ENCODE data around the gene CMSS1. TPM values are rescaled to one million over a fixed set of nuclear protein-coding genes. Genes with fewer than 3 reads are reported as not detected.

Gene CMSS1
- total RNA-seq, 1 experiment from 2014 or later = 41.6 TPM

GRCh38 chr3:100124201-100124761 is 306.6 kb downstream of the CMSS1 start:
- Histone ChIP-seq H3K27me3 (ENCODE audit: low read length) (no peaks in the 10 kb centered on the region), H3K4me2 (ENCODE audit: low read depth, low read length, poor library complexity, severe bottlenecking) (no peak overlapping the region), H4K20me1 (ENCODE audit: insufficient read depth, low read depth, low read length) (no peaks in the 10 kb centered on the region), H3K27ac (ENCODE audit: low read length) (no peak overlapping the region), H3K4me3 (ENCODE audit: low read length) (no peak overlapping the region), H3K36me3 (ENCODE audit: insufficient read depth, low read length) (no peaks in the 10 kb centered on the region), H3K9me2 (replicated peaks; ENCODE audit: insufficient read depth, low read length) (no peaks in the 10 kb centered on the region), H3K9ac (ENCODE audit: low read length) (no peak overlapping the region), H2AFZ (ENCODE audit: low read length) (no peak overlapping the region), H3K79me2 (ENCODE audit: low read length) (0 out of 2 replicates have a peak, but pooled peaks cover 4% of the 10 kb centered on the region), H3K4me1 (ENCODE audit: low read length) (peaks cover 4% of the 10 kb centered on the region), H3K9me3 (ENCODE audit: low read length) (no peaks in the 10 kb centered on the region)
- DNase-seq = no peak

DNA sequence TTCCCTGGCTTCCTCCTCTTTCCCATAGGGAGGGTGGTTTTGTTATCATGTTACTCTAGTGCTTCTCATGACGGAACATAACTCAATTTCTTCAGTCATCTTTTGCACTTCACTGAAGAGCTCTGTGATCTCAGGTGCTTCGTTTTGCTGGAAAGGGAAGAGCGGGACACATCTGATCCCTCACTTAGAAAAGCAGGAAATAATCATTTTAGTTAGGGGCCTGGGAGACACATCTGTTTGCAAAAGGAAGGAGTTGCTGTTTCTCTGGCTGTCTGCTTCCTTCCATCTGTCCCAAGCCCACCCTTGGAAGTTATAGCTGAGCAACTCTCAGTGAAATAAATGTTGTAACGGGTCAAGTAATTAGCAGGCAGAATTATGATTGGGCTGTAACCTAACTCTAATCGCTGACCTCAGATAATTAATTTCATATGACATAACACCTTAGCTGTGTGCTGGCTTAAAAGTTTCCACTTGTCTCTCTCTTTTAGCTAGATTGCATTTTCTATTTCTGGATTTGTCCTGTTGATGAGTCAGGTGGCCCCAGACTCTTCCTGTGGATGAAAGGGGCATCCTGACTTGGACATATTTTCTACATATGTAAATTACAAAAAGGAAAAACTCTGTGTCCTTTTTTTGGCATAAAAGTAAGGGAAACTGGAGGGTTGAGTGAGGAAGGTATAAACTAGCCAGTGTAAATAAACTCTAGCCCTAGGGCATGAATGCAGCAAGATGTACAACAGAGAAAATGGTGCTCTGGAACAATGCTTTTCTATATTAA is 307.7 kb downstream of the CMSS1 start:
- Histone ChIP-seq H4K20me1 (ENCODE audit: insufficient read depth, low read depth, low read length) (no peaks in the 10 kb centered on the region), H3K9ac (ENCODE audit: low read length) (no peak overlapping the region), H3K79me2 (ENCODE audit: low read length) (0 out of 2 replicates have a peak, but pooled peaks cover 3% of the 10 kb centered on the region), H3K4me3 (ENCODE audit: low read length) (no peak overlapping the region), H2AFZ (ENCODE audit: low read length) (no peak overlapping the region), H3K4me2 (ENCODE audit: low read depth, low read length, poor library complexity, severe bottlenecking) (no peak overlapping the region), H3K9me3 (ENCODE audit: low read length) (no peaks in the 10 kb centered on the region), H3K27ac (ENCODE audit: low read length) (no peak overlapping the region), H3K27me3 (ENCODE audit: low read length) (no peaks in the 10 kb centered on the region), H3K36me3 (ENCODE audit: insufficient read depth, low read length) (no peaks in the 10 kb centered on the region), H3K9me2 (replicated peaks; ENCODE audit: insufficient read depth, low read length) (no peaks in the 10 kb centered on the region), H3K4me1 (ENCODE audit: low read length) (peaks cover 13% of the 10 kb centered on the region)
- no peak for DNase-seq

DNA sequence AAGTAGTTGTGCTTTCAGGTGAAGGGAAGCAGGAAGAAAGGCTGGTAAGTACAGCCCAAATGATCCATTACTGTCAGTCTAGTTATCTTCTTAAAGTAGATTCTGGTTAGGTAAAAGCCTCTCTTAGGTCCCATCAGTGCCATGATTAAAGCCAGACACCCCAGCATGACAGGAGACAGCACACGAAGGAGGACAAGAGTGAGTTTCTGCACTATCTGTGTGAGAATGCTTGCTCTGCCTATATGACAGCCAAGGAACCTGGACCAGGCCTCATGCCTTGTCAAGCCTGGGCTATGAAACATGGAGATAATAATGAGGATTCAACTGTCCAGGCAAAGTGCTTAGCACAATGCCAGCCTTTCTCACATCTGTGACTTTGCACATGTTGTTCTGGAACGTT is 310.1 kb downstream of the CMSS1 start:
- Histone ChIP-seq H3K27ac (ENCODE audit: low read length) (no peak overlapping the region), H3K4me2 (ENCODE audit: low read depth, low read length, poor library complexity, severe bottlenecking) (no peak overlapping the region)
- DNase-seq = no peak

GRCh38 chr3:100128565-100128964 is 310.9 kb downstream of the CMSS1 start:
- Histone ChIP-seq H3K9me2 (replicated peaks; ENCODE audit: insufficient read depth, low read length) (no peaks in the 10 kb centered on the region), H2AFZ (ENCODE audit: low read length) (no peak overlapping the region), H3K27ac (ENCODE audit: low read length) (no peak overlapping the region), H3K4me2 (ENCODE audit: low read depth, low read length, poor library complexity, severe bottlenecking) (no peak overlapping the region), H3K79me2 (ENCODE audit: low read length) (no peaks in the 10 kb centered on the region), H3K9ac (ENCODE audit: low read length) (no peak overlapping the region), H4K20me1 (ENCODE audit: insufficient read depth, low read depth, low read length) (no peaks in the 10 kb centered on the region), H3K4me3 (ENCODE audit: low read length) (no peak overlapping the region), H3K4me1 (ENCODE audit: low read length) (peaks cover 13% of the 10 kb centered on the region), H3K9me3 (ENCODE audit: low read length) (no peaks in the 10 kb centered on the region), H3K36me3 (ENCODE audit: insufficient read depth, low read length) (no peaks in the 10 kb centered on the region), H3K27me3 (ENCODE audit: low read length) (no peaks in the 10 kb centered on the region)
- DNase-seq = no peak

More for the DNA sequence above, 310.1 kb downstream of the CMSS1 start:
- Histone ChIP-seq H3K4me1 (ENCODE audit: low read length) (peaks cover 13% of the 10 kb centered on the region), H3K9me2 (replicated peaks; ENCODE audit: insufficient read depth, low read length) (no peaks in the 10 kb centered on the region), H3K9ac (ENCODE audit: low read length) (no peak overlapping the region), H3K9me3 (ENCODE audit: low read length) (no peaks in the 10 kb centered on the region), H3K4me3 (ENCODE audit: low read length) (no peak overlapping the region), H4K20me1 (ENCODE audit: insufficient read depth, low read depth, low read length) (no peaks in the 10 kb centered on the region), H3K36me3 (ENCODE audit: insufficient read depth, low read length) (no peaks in the 10 kb centered on the region), H2AFZ (ENCODE audit: low read length) (no peak overlapping the region), H3K27me3 (ENCODE audit: low read length) (no peaks in the 10 kb centered on the region), H3K79me2 (ENCODE audit: low read length) (no peaks in the 10 kb centered on the region)

DNA sequence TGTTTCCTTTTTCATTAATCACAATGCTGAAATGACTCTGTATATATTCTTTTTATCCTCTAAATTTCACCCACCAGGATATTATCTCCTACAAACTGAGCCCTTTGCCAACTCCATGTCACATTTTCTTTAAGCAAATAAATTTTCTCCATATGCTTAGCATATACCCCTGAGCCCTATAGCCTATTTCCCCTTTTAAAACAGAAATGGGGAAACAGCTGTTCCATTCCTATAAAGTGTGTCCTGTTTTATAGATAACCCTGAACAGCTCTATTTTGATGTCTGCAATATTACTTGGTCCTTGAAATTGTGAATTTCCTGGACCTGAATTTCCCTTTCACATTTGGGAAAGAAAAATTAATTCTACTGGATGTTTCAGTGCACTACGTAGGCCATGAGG is 312.3 kb downstream of the CMSS1 start:
- Histone ChIP-seq H3K79me2 (ENCODE audit: low read length) (no peaks in the 10 kb centered on the region), H3K36me3 (ENCODE audit: insufficient read depth, low read length) (no peaks in the 10 kb centered on the region), H4K20me1 (ENCODE audit: insufficient read depth, low read depth, low read length) (no peaks in the 10 kb centered on the region), H3K27ac (ENCODE audit: low read length) (peak overlapping the region; percentile 15; the same call in 1 of the 2 replicates), H3K4me1 (ENCODE audit: low read length) (peaks cover 13% of the 10 kb centered on the region), H2AFZ (ENCODE audit: low read length) (no peak overlapping the region), H3K27me3 (ENCODE audit: low read length) (no peaks in the 10 kb centered on the region), H3K9me2 (replicated peaks; ENCODE audit: insufficient read depth, low read length) (no peaks in the 10 kb centered on the region; the same call in 1 of the 2 replicates), H3K4me2 (ENCODE audit: low read depth, low read length, poor library complexity, severe bottlenecking) (no peak overlapping the region), H3K9me3 (ENCODE audit: low read length) (no peaks in the 10 kb centered on the region), H3K9ac (ENCODE audit: low read length) (no peak overlapping the region), H3K4me3 (ENCODE audit: low read length) (no peak overlapping the region)
- DNase-seq = no peak

DNA sequence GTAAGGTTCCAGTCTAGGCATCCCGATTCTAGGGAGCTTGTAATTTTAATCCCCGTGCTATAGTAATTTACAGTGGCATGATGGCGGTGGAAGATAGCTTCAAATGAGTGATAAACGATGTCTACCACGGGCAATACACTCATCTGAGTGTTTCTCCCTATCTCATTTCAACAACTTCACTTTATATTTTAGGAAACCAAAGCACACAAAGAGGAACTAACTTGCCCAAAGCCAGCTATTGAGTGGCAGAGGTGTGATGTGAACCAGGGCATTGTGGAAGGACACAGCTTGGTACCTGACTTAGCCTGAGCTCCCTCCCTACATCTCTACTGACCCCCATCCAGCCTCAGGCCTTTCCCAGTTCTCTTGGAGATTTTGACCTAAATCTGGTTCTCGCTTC is 313.6 kb downstream of the CMSS1 start:
- no peaks in the 10 kb centered on the region for H3K36me3 ChIP-seq (ENCODE audit: insufficient read depth, low read length)
- peaks cover 13% of the 10 kb centered on the region for H3K4me1 ChIP-seq (ENCODE audit: low read length)
- no peak overlapping the region for H3K27ac ChIP-seq (ENCODE audit: low read length)
- H3K9me3 ChIP-seq (ENCODE audit: low read length) = no peaks in the 10 kb centered on the region
- H3K9ac ChIP-seq (ENCODE audit: low read length) = no peak overlapping the region
- H3K9me2 ChIP-seq (replicated peaks; ENCODE audit: insufficient read depth, low read length) = no peaks in the 10 kb centered on the region; the same call in 1 of the 2 replicates
- H2AFZ ChIP-seq (ENCODE audit: low read length) = no peak overlapping the region
- H3K4me3 ChIP-seq (ENCODE audit: low read length) = no peak overlapping the region
- H3K79me2 ChIP-seq (ENCODE audit: low read length) = no peaks in the 10 kb centered on the region
- H3K27me3 ChIP-seq (ENCODE audit: low read length) = no peaks in the 10 kb centered on the region
- H4K20me1 ChIP-seq (ENCODE audit: insufficient read depth, low read depth, low read length) = no peaks in the 10 kb centered on the region
- no peak for DNase-seq
- H3K4me2 ChIP-seq (ENCODE audit: low read depth, low read length, poor library complexity, severe bottlenecking) = no peak overlapping the region

- no peaks in the 10 kb centered on the region; the same call in 1 of the 2 replicates for H3K9me2 ChIP-seq (replicated peaks; ENCODE audit: insufficient read depth, low read length)
- DNase-seq = no peak
- H3K4me1 ChIP-seq (ENCODE audit: low read length) = no peaks in the 10 kb centered on the region
- H3K36me3 ChIP-seq (ENCODE audit: insufficient read depth, low read length) = no peaks in the 10 kb centered on the region
- H3K27ac ChIP-seq (ENCODE audit: low read length) = no peak overlapping the region
- no peak overlapping the region for H2AFZ ChIP-seq (ENCODE audit: low read length)
- no peaks in the 10 kb centered on the region for H3K9me3 ChIP-seq (ENCODE audit: low read length)
- H3K9ac ChIP-seq (ENCODE audit: low read length) = no peak overlapping the region
- no peaks in the 10 kb centered on the region for H3K79me2 ChIP-seq (ENCODE audit: low read length)
- no peak overlapping the region for H3K4me3 ChIP-seq (ENCODE audit: low read length)
- H3K4me2 ChIP-seq (ENCODE audit: low read depth, low read length, poor library complexity, severe bottlenecking) = no peak overlapping the region
- H4K20me1 ChIP-seq (ENCODE audit: insufficient read depth, low read depth, low read length) = no peaks in the 10 kb centered on the region
- no peaks in the 10 kb centered on the region for H3K27me3 ChIP-seq (ENCODE audit: low read length)
These were observed 319.3 kb downstream of the CMSS1 start for GRCh38 chr3:100136921-100137320.

DNA sequence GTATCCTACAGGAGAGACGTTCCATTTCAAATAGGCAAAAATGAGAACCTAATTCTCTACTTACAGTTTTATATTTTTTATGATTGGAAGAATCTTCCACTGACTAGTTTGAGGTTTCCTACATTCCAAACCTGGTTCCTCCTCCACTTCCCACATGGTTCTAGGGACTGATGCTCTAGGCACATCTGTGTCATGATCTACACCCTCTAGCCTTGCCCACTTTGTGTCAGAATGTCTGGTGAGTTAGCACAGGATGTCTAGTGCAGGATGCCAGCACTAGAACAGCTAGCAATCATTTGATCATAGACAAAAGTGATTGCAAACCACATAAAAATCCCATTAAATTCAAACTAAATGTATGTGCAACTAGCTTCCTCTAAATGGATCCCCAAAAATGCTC is 323.3 kb downstream of the CMSS1 start:
- no peaks in the 10 kb centered on the region for H4K20me1 ChIP-seq (ENCODE audit: insufficient read depth, low read depth, low read length)
- H3K36me3 ChIP-seq (ENCODE audit: insufficient read depth, low read length) = no peaks in the 10 kb centered on the region
- no peak overlapping the region for H2AFZ ChIP-seq (ENCODE audit: low read length)
- H3K4me1 ChIP-seq (ENCODE audit: low read length) = no peaks in the 10 kb centered on the region
- H3K27ac ChIP-seq (ENCODE audit: low read length) = no peak overlapping the region
- no peaks in the 10 kb centered on the region for H3K9me2 ChIP-seq (replicated peaks; ENCODE audit: insufficient read depth, low read length)
- 0 out of 2 replicates have a peak, but pooled peaks cover 3% of the 10 kb centered on the region for H3K9me3 ChIP-seq (ENCODE audit: low read length)
- no peak overlapping the region for H3K9ac ChIP-seq (ENCODE audit: low read length)
- H3K27me3 ChIP-seq (ENCODE audit: low read length) = no peaks in the 10 kb centered on the region
- H3K4me2 ChIP-seq (ENCODE audit: low read depth, low read length, poor library complexity, severe bottlenecking) = no peak overlapping the region
- DNase-seq = no peak
- no peak overlapping the region for H3K4me3 ChIP-seq (ENCODE audit: low read length)
- H3K79me2 ChIP-seq (ENCODE audit: low read length) = no peaks in the 10 kb centered on the region

All from Karpas-422 (cell line).